Mammary epithelial cell (primary cell): ENCODE results near the gene MSI2.

Experiments used
- EZH2 ChIP-seq: IDR thresholded peaks from 2 replicates; pipeline ENCODE4 v1.6.1; 2012; ENCODE audit warnings: low read length, inconsistent platforms, borderline replicate concordance
- TF ChIP-seq, protein P1 (sequence below), 2 donors: IDR thresholded peaks in 1 of 2; conservative IDR thresholded peaks in 1 of 2; 2 replicates each; pipeline ENCODE4 v1.5.1; 2011 to 2012; ENCODE audit warnings: inconsistent platforms in 2 of 2, low read length in 2 of 2, mild to moderate bottlenecking in 2 of 2, control low read depth in 1 of 2, low read depth in 1 of 2; ENCODE audit not compliant: insufficient read depth in 1 of 2; ENCODE audit errors: extremely low read depth in 1 of 2

DNA sequence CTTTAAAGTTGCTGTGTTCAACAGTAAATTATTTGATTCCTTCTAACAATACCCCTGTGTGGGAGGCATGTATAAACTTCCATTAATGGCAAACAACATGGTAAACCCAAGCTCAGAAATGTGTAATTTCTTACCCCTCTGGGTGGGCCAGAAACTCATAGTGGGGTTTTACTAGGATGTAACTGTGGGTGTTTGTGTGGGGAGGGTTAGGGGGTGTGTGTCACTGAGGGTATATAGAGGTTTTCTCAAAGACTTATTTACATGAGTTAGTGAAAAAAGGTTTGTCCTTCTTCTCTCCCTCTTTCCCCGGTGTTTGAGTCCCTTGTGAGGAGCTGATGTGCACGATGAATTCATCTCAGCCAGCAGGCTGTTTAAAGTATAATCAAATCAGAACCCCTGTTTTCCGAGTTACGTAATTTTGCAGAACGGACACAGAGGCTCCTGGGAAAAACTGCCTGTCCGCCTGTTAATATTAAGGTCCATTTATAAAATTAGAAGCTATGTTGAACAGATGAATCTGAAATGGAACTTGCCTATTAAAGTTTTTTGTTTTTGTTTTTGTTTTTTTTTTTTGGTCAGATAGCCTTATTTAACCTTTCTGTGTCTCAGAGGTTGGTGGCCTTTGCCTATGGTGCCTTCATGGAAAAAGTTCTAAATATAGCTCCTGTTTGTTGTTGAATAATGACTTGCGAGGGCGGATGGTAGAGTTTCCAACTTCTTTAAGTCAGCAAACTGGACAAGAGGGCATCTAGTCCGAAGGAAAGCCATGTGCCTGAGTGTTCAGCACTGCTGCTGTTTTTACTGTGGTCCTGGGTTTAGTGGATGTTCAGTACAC, 73.3 kb downstream of the MSI2 start:
- TF ChIP-seq, protein P1, sequence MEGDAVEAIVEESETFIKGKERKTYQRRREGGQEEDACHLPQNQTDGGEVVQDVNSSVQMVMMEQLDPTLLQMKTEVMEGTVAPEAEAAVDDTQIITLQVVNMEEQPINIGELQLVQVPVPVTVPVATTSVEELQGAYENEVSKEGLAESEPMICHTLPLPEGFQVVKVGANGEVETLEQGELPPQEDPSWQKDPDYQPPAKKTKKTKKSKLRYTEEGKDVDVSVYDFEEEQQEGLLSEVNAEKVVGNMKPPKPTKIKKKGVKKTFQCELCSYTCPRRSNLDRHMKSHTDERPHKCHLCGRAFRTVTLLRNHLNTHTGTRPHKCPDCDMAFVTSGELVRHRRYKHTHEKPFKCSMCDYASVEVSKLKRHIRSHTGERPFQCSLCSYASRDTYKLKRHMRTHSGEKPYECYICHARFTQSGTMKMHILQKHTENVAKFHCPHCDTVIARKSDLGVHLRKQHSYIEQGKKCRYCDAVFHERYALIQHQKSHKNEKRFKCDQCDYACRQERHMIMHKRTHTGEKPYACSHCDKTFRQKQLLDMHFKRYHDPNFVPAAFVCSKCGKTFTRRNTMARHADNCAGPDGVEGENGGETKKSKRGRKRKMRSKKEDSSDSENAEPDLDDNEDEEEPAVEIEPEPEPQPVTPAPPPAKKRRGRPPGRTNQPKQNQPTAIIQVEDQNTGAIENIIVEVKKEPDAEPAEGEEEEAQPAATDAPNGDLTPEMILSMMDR (conservative IDR thresholded peaks at IDR 0.05 in 1 of 2, IDR thresholded peaks at IDR 0.05 in 1 of 2; ENCODE audit: extremely low read depth in 1 of 2, insufficient read depth in 1 of 2, low read depth in 1 of 2, low read length in 2 of 2): no peak
- TF ChIP-seq EZH2: no peak
